HTERT RPE-1 (cell line): Measurements from ENCODE around the gene COX10.
"Not testable (repeated sequence)": the region's sequence is repeated elsewhere in the genome, so short reads cannot be mapped to it uniquely, and the experiment has no call there.

Experiments used
- in situ Hi-C: fragments of 300-500 bp; cut with MboI; formaldehyde crosslinking; loops from 4 replicates; pipeline ENCODE4 v1.14.3; 2020; ENCODE audit warnings: low sequenced_read_pairs

Gene COX10

GRCh38 chr17:14169287-14169686 lies 100.0 kb downstream of the COX10 start:
- in situ Hi-C loops = no loop called here

- in situ Hi-C loops = no loop called here
Observed at GRCh38 chr17:14169901-14170300, 100.6 kb downstream of the COX10 start.

GRCh38 chr17:14176989-14177388 lies 107.7 kb downstream of the COX10 start:
- in situ Hi-C loops = not testable (repeated sequence)

- in situ Hi-C loops = not testable (repeated sequence)
Observed at GRCh38 chr17:14177801-14178200, 108.5 kb downstream of the COX10 start.

- in situ Hi-C loops = not testable (repeated sequence)
Observed at GRCh38 chr17:14179951-14180350, 110.6 kb downstream of the COX10 start.

GRCh38 chr17:14182084-14182483 lies 112.8 kb downstream of the COX10 start:
- in situ Hi-C loops = not testable (repeated sequence)

- in situ Hi-C loops = not testable (repeated sequence)
Observed at GRCh38 chr17:14184536-14184935, 115.2 kb downstream of the COX10 start.

- in situ Hi-C loops = not testable (repeated sequence)
Observed at GRCh38 chr17:14186443-14186842, 117.1 kb downstream of the COX10 start.

GRCh38 chr17:14190774-14191173 lies 121.5 kb downstream of the COX10 start:
- in situ Hi-C loops = not testable (repeated sequence)

GRCh38 chr17:14191469-14191868 lies 122.2 kb downstream of the COX10 start:
- in situ Hi-C loops = not testable (repeated sequence)

- in situ Hi-C loops = not testable (repeated sequence)
Observed at GRCh38 chr17:14192039-14192438, 122.7 kb downstream of the COX10 start.

- in situ Hi-C loops = not testable (repeated sequence)
Observed at GRCh38 chr17:14192636-14193344, 123.5 kb downstream of the COX10 start.

GRCh38 chr17:14196377-14196997 lies 127.2 kb downstream of the COX10 start:
- in situ Hi-C loops = no loop called here

- in situ Hi-C loops = no loop called here
Observed at GRCh38 chr17:14197057-14197456, 127.8 kb downstream of the COX10 start.

GRCh38 chr17:14197586-14197985 lies 128.3 kb downstream of the COX10 start:
- in situ Hi-C loops = no loop called here

GRCh38 chr17:14198013-14198412 lies 128.7 kb downstream of the COX10 start:
- in situ Hi-C loops = no loop called here

GRCh38 chr17:14198575-14198974 lies 129.3 kb downstream of the COX10 start:
- in situ Hi-C loops = no loop called here

- in situ Hi-C loops = no loop called here
Observed at GRCh38 chr17:14199601-14200000, 130.3 kb downstream of the COX10 start.

- in situ Hi-C loops = no loop called here
Observed at GRCh38 chr17:14200354-14200753, 131.1 kb downstream of the COX10 start.

- in situ Hi-C loops = no loop called here
Observed at GRCh38 chr17:14201021-14201987, 132.0 kb downstream of the COX10 start.

- in situ Hi-C loops = no loop called here
Observed at GRCh38 chr17:14201988-14202380, 132.7 kb downstream of the COX10 start.
